HG02885 (cell line): ENCODE data around the gene SLC52A1.
"Not testable (repeated sequence)": the region's sequence is repeated elsewhere in the genome, so short reads cannot be mapped to it uniquely, and the experiment has no call there.

Experiments used
- ATAC-seq: cut with Tn5 transposase; IDR thresholded peaks from one replicate; pipeline ENCODE4 v1.9.1; 2021; ENCODE audit warnings: mild to moderate bottlenecking; ENCODE audit not compliant: unreplicated experiment, poor library complexity

Gene SLC52A1

DNA sequence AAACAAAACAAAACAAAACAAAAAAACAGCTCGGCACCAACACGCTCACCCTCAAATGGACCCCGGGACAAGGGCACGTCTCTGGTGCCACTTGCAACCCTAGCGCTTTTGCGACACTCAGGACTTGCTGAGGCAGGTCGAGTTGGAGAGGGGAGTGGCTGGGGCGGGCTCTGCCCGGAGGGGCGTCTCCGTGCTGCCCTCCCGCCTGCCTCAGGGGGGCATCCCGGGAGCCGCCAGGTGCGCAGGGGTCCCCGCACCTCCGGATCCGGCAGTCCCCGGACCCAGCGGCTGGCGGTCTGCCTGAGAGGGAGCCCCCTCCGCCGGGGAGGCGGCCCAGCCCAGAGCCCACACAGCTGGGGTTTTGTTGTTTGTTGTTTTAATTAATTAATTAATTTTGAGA, at the start of gene SLC52A1:
Gene SLC52A1, minus strand, starts transcription at position 112 of the 400 bp plus-strand sequence. CDS start 820 bp downstream, outside the sequence.
- no peak for ATAC-seq

DNA sequence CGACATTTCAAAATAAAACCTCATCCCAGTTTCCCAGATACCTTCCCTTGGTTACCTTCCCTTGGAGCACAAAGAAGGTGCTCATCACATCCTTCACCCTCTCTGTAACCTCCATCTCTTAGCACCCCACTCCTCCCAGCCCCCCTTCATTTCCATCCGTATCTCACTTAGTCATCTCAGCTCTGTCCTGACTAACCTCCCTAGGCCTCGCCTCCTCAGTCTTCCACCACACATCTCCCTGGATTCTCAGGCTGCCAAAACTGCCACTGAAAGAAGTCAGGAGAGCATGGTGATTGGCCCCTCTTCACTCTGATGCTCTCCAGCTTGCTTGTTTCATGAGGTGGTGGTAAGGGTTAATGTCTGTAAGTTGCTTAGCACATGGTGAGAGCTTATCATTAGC, 45.4 kb upstream of the SLC52A1 start:
- ATAC-seq = no peak

DNA sequence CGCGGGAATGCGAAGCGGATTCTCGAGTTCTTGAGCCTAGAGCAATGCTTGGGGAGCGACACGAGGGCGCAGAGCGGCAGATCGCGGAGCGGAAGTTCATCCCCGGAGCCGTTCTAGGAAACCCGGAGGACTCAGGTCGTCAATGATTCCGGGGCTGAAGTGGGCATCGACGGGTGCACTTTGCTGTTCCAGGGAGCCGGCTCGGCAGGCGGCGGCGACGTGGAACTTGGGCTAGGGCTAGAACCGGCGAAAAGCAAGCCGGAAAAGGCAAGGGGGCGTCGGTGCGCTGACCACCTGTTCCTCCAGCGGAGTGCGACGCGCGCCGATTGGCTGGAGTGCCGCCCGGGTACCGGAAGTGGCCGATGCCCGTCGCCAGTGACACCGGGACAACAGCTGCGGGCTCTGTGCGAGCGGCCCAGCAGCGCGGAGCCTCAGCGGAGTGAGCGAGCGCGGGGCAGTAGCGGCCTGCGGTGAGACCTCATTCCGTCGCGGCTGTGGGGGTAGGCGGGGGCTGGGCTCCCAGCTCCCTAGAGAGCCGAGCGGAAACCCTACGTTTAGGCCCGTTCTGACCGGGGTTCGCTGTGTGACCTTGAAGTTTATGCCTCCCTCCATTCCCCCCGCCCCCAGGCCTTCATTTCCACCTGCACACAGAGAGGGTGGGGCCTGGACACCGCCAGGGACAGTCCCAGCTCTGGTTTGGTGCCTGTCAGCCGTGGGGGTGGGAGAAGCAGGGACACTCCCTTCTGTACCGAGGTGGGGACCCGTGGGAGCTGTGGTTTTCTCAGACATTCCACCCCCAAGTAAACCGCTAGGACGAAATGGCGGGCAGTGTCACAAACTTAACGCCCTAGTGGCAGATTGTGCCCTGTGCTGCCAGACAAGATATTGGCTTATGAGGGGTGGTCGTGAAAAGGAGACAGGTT, 43.1 kb upstream of the SLC52A1 start, which contains the start of gene ZFP3:
Gene ZFP3, plus strand, starts transcription at position 362 of the 923 bp plus-strand sequence. CDS start 13,038 bp downstream, outside the sequence.
- ATAC-seq = peak; percentile 66

- ATAC-seq = no peak
Observed at GRCh38 chr17:5077781-5078105, 42.5 kb upstream of the SLC52A1 start.

GRCh38 chr17:5077275-5077674, 42.0 kb upstream of the SLC52A1 start:
- ATAC-seq = not testable (repeated sequence)

DNA sequence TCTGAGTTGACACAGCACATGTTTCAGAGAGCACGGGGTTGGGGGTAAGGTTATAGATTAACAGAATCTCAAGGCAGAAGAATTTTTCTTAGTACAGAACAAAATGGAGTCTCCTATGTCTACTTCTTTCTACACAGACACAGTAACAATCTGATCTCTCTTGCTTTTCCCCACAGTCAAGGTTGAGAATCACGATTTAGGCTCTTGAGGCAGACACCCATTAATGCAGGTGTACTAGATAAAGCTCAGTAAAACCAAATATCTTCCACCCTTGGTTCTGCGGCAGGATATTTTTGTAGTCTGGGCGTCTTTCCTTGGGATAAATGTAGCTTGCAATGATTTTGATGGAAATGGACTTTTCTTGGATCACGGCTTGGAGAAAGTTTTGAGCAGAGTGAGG, 40.2 kb upstream of the SLC52A1 start:
- not testable (repeated sequence) for ATAC-seq

- ATAC-seq = no peak
Observed at GRCh38 chr17:5069724-5070123, 34.5 kb upstream of the SLC52A1 start.

- ATAC-seq = no peak
Observed at GRCh38 chr17:5068236-5068635, 33.0 kb upstream of the SLC52A1 start.

DNA sequence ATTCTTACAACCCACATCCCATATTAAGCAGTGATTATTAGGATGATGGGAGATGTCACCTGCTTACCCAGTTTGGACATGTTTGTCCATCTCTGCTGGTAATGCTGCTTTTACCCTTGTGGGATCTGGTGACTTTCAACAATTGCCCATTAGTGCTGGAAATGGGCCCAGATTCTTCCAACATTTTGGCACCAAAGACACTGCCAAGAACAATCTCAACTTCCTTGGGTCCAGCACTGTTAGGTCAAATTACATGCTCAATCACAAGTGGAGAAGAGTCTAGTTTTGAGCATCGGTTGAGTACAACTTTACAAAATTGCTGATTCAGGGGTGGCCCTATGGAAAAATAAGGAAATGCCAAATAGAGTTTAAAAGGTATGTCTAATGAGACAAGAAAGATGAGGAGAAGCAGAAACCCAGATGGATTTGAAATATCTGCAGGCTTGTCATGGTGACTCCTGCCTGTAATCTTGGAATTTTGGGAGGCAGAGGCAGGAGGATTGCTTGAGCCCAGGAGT, 30.1 kb upstream of the SLC52A1 start:
- no peak for ATAC-seq

DNA sequence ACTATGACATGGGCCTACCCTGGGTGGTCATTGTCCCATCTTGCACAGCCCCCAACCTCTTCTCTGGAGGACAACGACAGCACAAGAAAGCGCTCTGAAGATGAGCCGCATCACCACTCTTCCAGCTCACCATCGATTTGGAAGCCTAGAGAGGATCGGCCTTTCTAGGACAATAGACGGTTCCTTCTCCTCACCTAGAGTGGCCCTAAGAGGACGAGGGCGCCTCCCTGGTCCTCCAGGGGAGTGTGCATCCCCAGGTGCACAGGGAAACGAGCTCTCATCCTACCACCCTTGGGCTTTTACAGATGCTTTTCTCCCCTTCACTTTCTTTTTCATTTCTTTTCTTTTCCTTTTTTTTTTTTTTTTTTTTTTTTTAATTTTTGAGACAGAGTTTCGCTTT, 20.3 kb upstream of the SLC52A1 start:
- ATAC-seq = no peak

DNA sequence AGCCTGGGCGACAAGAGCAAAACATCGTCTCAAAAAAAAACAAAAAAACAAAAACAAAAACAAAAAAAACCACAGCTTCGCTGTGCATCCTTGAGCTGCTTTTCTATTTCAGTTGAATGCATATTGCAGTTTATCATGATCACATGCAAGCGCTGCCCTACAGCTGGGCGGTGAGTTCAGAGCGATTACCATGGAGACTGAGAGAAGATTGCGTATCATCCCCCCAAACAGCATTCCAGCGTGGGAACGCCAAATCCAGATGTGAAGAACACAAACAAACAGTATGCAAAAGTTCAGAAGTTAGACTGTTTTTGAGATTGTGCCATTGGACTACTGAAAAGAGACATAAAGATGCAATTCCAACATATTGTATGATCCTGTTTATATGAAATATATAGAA, 15.1 kb upstream of the SLC52A1 start:
- no peak for ATAC-seq

DNA sequence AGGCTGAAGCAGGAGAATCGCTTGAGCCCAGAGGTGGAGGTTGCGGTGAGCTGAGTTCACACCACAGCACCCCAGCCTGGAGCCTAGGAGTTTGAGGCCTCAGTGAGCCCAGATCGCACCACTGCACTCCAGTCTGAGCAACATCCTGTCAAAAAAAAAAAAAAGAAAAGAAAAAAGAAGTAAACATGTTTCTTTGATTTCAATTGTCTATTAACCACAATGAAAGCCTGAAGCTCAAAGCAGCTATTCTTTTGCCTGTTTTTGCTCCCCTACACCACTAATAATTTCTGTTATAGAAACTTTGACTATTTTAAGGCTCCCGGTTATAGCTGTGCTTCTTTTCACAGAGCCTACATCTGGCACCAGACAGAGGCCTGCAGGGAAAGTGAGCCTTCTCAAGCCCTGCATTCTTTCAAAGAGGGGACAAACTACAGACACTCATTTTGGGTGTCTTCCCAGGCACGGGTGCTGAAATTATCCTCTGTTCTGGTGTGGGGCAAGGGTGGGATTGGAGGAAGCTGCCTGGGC, 14.2 kb upstream of the SLC52A1 start:
- ATAC-seq = no peak

GRCh38 chr17:5047446-5047845, 12.2 kb upstream of the SLC52A1 start:
- ATAC-seq = no peak

DNA sequence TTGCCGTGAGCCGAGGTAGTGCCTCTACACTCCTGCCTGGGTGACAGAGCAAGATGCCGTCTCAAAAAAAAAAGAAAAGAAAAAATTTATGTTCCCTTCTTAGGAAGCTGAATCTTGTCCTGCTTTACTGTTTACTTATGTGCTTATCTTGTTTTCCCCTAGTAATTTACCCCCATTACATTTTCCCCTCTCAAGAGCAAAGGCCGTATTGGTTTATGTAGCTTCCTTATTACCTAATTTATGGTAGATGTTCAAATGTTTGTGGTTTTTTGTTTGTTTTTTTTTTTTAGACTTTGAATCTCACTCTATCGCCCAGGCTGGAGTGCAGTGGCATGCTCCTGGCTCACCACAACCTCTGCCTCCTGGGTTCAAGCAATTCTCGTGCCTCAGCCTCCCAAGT, 10.3 kb upstream of the SLC52A1 start:
- no peak for ATAC-seq

DNA sequence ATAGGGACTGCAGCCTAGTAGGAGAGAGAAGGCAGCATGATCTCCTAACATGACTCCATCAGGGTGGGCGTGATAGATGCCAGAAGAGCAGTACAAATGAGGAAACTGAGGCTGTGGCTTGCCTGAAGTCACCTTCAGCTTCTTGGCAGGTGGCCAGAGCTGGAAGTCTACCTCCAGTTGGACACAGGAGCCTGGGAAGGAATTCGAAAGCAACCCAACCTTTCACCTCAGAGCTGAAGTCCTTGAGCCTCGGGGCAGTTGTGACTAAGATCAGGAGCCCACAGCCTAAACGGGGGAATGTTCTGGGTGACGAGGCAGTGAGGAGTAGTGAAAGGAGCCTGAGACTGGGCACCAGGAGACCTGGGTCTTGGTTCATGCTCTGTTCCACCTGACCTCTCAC, 9.4 kb upstream of the SLC52A1 start:
- ATAC-seq = no peak

GRCh38 chr17:5043524-5043923, 8.3 kb upstream of the SLC52A1 start:
- ATAC-seq = no peak

DNA sequence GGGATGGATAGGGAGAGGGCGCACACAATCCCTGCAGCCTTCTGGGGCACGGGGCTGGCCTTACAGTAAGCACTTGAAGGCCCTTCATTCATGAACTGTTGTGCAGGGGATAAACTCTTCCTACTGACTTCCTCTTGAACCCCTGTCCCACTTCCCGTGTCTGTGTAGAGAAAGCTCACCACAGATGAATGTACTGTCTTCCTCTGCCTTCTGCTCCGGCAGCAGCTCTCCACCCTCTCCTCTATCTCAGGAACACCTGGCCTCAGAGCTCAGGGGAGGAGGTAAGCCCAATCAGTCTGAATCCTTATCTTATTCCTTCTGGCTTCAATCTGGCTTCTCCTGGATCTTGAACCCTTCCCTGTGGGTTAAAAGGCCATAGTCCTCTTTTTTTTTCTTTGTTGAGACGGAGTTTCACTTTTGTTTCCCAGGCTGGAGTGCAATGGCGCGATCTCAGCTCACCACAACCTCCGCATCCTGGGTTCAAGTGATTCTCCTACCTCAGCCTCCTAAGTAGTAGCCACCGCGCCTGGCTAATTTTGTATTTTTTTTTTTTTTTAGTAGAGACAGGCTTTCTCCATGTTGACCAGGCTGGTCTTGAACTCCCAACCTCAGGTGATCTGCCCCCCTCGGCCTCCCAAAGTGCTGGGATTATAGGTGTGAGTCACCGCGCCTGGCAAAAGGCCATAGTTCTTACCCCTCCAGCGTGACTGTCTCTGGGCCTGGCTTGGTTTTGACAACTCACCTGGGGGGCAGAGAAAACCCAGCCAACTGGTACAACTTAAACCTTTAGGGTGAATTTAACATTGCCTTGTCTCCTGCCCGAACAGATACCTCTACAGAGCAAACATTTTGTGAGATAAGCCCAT, 7.2 kb upstream of the SLC52A1 start:
- no peak for ATAC-seq

DNA sequence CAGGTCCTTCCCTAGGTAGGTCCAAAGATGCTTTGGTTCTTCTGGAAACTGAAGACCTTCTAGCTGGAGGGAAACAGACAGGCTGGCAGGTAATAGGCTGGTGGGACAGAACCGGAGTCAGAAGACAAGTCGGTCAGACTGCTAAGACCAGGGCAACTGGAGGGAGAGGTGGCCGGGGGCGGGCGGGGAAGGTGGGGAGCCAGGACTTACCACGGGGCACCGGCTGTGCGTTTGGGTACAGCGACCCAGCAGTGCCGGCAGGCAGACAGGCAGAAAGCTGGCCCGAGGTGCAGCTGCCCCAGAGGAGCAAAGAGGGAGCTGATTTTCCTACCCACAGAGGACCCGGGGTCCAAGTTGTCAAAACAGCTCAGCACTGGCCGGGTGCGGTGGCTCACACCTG, 575 bp downstream of the SLC52A1 start:
- no peak for ATAC-seq

DNA sequence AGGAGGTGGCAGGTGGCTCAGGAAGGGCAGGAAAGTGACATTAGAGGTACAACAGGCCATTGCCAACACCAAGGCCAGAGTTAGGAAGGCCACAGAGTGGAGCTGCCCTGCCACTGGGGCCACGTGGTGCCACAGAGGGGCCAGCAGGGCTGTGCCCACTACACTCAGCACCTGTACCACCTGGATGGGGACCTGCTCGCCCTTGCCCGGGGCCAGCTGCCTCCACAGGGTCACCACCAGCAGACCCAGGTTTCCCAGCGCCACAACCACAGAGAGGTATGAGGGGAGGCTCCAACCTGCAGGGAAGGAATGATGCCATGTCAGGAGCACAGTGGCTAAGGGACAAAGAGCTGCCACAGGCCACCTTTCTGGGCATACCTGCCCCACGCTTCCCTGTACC, 1.2 kb downstream of the SLC52A1 start:
- ATAC-seq = no peak

DNA sequence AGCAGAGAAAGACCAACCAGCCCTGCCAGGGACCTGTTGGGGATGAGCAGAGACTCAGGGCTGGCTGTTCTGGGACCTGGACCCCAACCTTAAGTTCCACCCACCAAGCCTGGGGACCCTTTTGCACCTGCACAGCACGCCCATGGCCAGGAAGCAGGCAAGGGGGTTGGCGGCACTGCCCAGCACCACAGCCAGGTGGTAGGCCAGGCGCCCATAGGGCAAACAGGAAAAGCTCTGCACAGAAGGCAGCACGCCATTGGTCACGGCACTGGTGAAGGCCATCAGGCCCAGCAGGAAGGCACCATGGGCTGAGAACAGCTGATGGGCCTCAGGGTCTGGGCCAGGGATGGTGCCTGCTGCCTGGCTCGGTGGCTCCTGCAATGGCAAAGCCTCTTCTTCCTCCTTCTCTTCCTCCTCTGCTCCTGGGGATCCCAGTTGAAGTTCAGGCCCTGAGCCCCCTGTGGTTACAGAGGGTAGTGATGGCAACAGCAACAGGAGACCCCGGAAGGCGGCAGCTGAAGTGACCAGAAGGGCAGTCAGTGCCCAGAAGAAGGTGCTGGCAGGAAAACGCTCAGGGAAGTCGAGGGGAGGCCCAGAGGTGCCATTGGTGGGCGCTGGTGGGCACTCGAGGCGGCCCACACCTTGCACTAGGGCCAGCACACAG, 1.7 kb downstream of the SLC52A1 start:
- no peak for ATAC-seq
